C4-2B (cell line): ENCODE data around the gene PRICKLE3.
A peak's percentile ranks its signal among the peaks of the same experiment; 100 is the strongest.

Experiments used
- H3K27ac ChIP-seq: fragments of 450-650 bp; 2 replicates; pipeline ENCODE4 v1.5.1; 2017
- CTCF ChIP-seq: fragments of 450-650 bp; conservative IDR thresholded peaks from 2 replicates; pipeline ENCODE4 v1.5.1; 2017; ENCODE audit warnings: mild to moderate bottlenecking
- ZFX ChIP-seq: fragments of 450-650 bp; IDR thresholded peaks from 2 replicates; pipeline ENCODE4 v1.6.1; 2017

The PRICKLE3 gene

GRCh38 chrX:49205443-49205842 lies 19.3 kb upstream of the PRICKLE3 start:
- no peak overlapping the region for H3K27ac ChIP-seq
- TF ChIP-seq CTCF (no peak), ZFX (no peak)

DNA sequence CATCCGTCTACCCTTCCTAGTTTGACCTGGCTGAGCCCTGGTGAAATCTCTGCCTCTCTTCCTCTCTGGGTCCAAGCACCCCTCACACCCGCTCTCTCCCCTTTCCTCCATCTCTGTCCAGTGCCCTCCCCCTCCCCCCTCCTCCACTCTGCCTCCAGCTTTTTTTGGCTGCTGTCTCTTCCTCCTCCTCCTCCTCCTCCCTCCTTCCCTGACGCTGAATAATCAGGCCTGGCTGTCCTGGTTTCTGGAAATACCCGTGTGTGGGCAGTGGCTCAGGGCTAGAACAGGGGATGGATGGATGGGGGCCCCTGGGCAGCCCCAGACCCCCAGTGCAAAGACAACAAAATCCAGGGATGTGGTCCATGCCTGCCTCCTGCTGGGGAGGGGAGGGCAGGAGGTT lies 18.5 kb upstream of the PRICKLE3 start:
- TF ChIP-seq CTCF, result no peak
- H3K27ac ChIP-seq, result no peak overlapping the region

DNA sequence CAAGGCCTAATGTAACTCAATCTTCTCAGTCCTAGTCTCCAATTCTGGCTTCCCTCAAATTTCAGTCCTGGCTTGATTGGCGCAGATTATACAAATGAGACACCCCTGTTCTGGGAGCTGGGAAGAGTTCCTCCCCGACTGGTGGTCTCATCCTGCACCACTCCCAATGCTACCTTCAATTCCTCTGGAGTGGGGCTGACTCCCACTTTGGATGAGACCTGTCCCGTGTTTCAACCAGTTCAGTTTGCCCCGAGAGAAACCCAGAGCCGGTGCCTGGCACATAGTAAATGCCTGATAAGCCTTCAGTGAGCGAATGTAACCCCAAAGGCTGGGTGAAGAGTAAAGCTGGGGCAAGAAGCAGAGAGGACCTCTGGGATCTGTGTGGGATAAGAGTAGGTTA lies 17.8 kb upstream of the PRICKLE3 start:
- H3K27ac ChIP-seq, result no peak overlapping the region
- no peak for TF ChIP-seq ZFX
- TF ChIP-seq CTCF, result no peak

- H3K27ac ChIP-seq, result no peak overlapping the region
- TF ChIP-seq CTCF, result no peak
These were observed 17.4 kb upstream of the PRICKLE3 start for GRCh38 chrX:49203536-49203935.

DNA sequence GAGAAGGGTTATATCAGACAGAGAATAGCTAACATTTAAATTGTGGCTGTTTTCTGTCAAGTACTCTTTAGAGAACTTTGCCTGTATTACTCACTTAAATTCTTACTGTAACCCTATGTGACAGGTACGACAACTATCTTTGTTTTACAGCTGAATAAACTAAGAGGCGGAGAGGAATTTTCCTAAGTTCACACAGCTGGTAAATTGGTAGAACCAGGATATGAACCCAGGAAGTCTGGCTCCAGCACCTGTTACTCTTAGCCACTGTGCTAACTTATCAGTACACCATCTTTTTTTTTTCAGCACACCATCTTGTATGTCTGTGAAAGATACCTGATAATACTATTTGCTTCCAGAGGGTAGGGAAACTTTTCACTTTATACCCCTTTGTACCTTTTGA lies 15.8 kb upstream of the PRICKLE3 start:
- TF ChIP-seq ZFX, result no peak
- no peak for TF ChIP-seq CTCF
- no peak overlapping the region for H3K27ac ChIP-seq

DNA sequence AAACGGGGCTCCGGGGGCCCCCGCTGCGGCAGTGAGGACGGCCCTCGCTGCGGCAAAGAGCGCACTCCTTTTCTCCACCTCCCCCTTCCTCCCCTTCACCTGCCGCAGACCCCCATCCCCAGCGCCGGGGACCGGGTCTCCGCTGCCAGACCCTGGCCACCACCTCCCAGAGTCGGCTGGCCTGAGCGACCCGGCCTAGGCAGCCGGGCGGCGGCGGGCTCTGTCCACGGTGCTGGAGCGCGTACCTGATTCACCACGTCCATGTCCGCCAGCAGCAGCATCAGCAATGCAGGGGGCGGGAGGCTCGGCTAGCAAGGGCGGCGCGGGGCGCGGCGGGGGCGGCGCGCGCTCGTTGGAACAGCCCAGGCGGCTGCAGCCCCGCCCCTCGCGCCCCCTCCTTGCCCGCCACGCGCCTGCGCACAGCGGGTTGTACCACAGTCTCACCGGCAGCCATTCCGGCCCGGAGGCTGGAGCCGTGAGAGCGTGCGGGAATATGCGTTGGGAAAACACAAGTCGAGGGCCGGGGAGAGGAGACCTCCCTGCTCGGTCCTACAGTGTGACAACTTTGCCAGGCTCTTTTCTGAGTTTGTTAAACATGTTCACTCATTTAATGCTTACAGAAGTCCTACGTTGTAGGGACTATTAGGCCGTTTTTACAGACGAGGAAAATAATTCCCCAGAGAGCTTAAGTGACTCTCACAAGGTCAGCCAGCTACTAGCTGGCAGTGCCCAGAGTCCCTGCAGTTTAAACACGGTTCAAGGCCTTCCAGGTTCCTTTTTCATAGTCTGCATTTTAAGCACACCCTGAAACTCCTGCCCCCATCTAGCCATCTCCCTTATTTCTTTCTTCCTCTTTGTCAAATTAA lies 14.0 kb upstream of the PRICKLE3 start, which contains the start of gene SYP:
Gene SYP (minus strand): TSS at position 288 of the 866 bp plus-strand sequence. CDS start 7 bp downstream, at position 281.
- H3K27ac ChIP-seq, result peak within 1 kb of the TSS; percentile 39
- no peak for TF ChIP-seq CTCF
- TF ChIP-seq ZFX, result no peak

GRCh38 chrX:49199315-49199595 lies 13.1 kb upstream of the PRICKLE3 start:
- H3K27ac ChIP-seq, result no peak overlapping the region

More at GRCh38 chrX:49199315-49199595, 13.1 kb upstream of the PRICKLE3 start:
- TF ChIP-seq ZFX (no peak), CTCF (no peak)
